Pancreas (tissue), 10 donors: ENCODE measurements around the gene BCR. TPM values are rescaled to one million over a fixed set of nuclear protein-coding genes. Genes with fewer than 3 reads are reported as not detected.

ENCODE experiments used
- ATAC-seq, 4 donors: fragments of 200-7000 bp; cut with Tn5 transposase; one replicate each; pipeline versions ENCODE4 v1.8.0 to v1.9.1; 2020; ENCODE audit warnings: mild to moderate bottlenecking in 4 of 4, moderate library complexity in 4 of 4
- DNase-seq, 6 donors: peaks; one replicate each; pipeline ENCODE4 v3.0.0-alpha.2; 2020
- FAIRE-seq: peaks from 2 replicates; lab custom pipeline; 2012; peaks lifted over from hg19 to GRCh38; lab: Jason Lieb, UNC
- H3K27ac ChIP-seq, 4 donors: fragments of 200-600 bp; sonication (generic); 1 replicate in 3 of 4; 2 replicates in 1 of 4; pipeline versions ENCODE4 v1.5.0 to v1.8.0; 2020
- H3K27me3 ChIP-seq, 4 donors: fragments of 200-600 bp; one replicate each; pipeline ENCODE4 v1.8.0; 2021
- H3K36me3 ChIP-seq, 3 donors: fragments of 200-600 bp; sonication (generic) in 1 of 3; one replicate each; pipeline versions ENCODE4 v1.5.0 to v1.8.0; 2020 to 2021
- H3K4me1 ChIP-seq, 3 donors: fragments of 200-600 bp; one replicate each; pipeline ENCODE4 v1.8.0; 2021
- H3K4me3 ChIP-seq, 4 donors: fragments of 200-600 bp; sonication (generic) in 2 of 4; one replicate each; pipeline versions ENCODE4 v1.5.0 to v1.8.0; 2020 to 2021
- H3K9me3 ChIP-seq, 4 donors: fragments of 200-600 bp; one replicate each; pipeline ENCODE4 v1.8.0; 2021
- CTCF ChIP-seq, 4 donors: fragments of 200-600 bp; sonication (generic) in 3 of 4; IDR thresholded peaks; one replicate each; pipeline versions ENCODE4 v1.5.0 to v1.8.0; 2021; ENCODE audit warnings: antibody characterized with exemption in 4 of 4
- WGBS, 2 donors: extraction: QIAGEN DNeasy Blood & Tissue Kit; methylation state at CpG; one replicate each; pipeline ENCODE4 v1.1.7; 2013; 5-methylcytosine and 5-hydroxymethylcytosine counted together
- intact Hi-C, 3 donors: fragments of 100-400 bp; cut with DNase I; formaldehyde crosslinking; loops; one replicate each; pipeline versions ENCODE4 v1.11.1 to v1.14.2; 2022
- polyA plus RNA-seq, 2 donors: library from polyadenylated mRNA; stranded (reverse); fragments of 200-250 nt; gene quantifications; one replicate each; pipeline ENCODE4 v1.2.3, GENCODE V29; 2013
- total RNA-seq, 6 donors: library from RNA; stranded (reverse); fragmentation: NEBNext Ultra II Directional in 4 of 6; extraction: Animal tissue kit (Norgen Biotek cat#: 25700) in 4 of 6; gene quantifications; one replicate each; pipeline versions ENCODE4 v1.2.1 to v1.2.4, GENCODE V29; 2021 to 2023
- donor health status: healthy with polysubstance abuse.
- donor health status: DM: no; HTN: no; CAD: no; lungs with moderate emphysema.
- donor health status: DM: no; HTN: no; CAD: no.
- donor health status: control.
- donor health status: control.
- donor health status: Bipolar disorder and iron deficiency.
- donor health status: DM: yes; HTN: yes; CAD: no.
- donor health status: DM: no; HTN: no; CAD: no.
- donor health status: DM: no; HTN: no; CAD: no.
- donor health status: DM: yes; HTN: yes; CAD: no.

The BCR gene
- total and polyA plus RNA-seq, 8 donors = 15.5 to 35.9 (median 18.1) TPM

GRCh38 chr22:23285236-23285635 lies 104.9 kb downstream of the BCR start:
- no peak for ATAC-seq
- FAIRE-seq = no peak
- DNase-seq = no peak
- Histone ChIP-seq H3K27me3 (no peaks in the 10 kb centered on the region), H3K4me3 (no peak overlapping the region), H3K27ac (no peak overlapping the region), H3K36me3 (peaks cover 0 to 25% (median 0%) of the 10 kb centered on the region in 3 donors), H3K4me1 (no peaks in the 10 kb centered on the region), H3K9me3 (no peaks in the 10 kb centered on the region)
- intact Hi-C loops = loop anchor here in 1 of 3 donors (10.0 kb wide), 1 partner anchor 110 kb away; no protein-coding TSS in a partner anchor
- TF ChIP-seq CTCF (IDR thresholded peaks at IDR 0.05) = no peak
- WGBS, 2 donors = 92 to 98% methylated on average over 8 of the region's 8 CpGs

- H3K9me3 ChIP-seq = no peaks in the 10 kb centered on the region
- no peak overlapping the region for H3K4me3 ChIP-seq
- TF ChIP-seq CTCF (IDR thresholded peaks at IDR 0.05) = no peak
- no peaks in the 10 kb centered on the region for H3K27me3 ChIP-seq
- DNase-seq = no peak
- H3K4me1 ChIP-seq = no peaks in the 10 kb centered on the region
- H3K36me3 ChIP-seq = peaks cover 0 to 25% (median 0%) of the 10 kb centered on the region in 3 donors
- intact Hi-C loops = loop anchor here in 1 of 3 donors (10.0 kb wide), 1 partner anchor 111 kb away; no protein-coding TSS in a partner anchor
- WGBS, 2 donors = 97 to 98% methylated on average over 7 of the region's 7 CpGs
- no peak for FAIRE-seq
- H3K27ac ChIP-seq = no peak overlapping the region
- no peak for ATAC-seq
Observed at GRCh38 chr22:23285734-23286133, 105.4 kb downstream of the BCR start.

GRCh38 chr22:23286296-23286695 lies 106.0 kb downstream of the BCR start:
- TF ChIP-seq CTCF (IDR thresholded peaks at IDR 0.05) = no peak
- Histone ChIP-seq H3K36me3 (peaks cover 0 to 25% (median 0%) of the 10 kb centered on the region in 3 donors), H3K27me3 (no peaks in the 10 kb centered on the region), H3K4me1 (no peaks in the 10 kb centered on the region), H3K27ac (no peak overlapping the region), H3K9me3 (no peaks in the 10 kb centered on the region), H3K4me3 (no peak overlapping the region)
- 93 to 94% methylated on average over 2 of the region's 2 CpGs for WGBS, 2 donors
- DNase-seq (no peak), FAIRE-seq (no peak), ATAC-seq (no peak)
- intact Hi-C loops = loop anchor here in 1 of 3 donors (10.0 kb wide), 1 partner anchor 111 kb away; no protein-coding TSS in a partner anchor

GRCh38 chr22:23287136-23288095 lies 107.1 kb downstream of the BCR start:
- no peak for TF ChIP-seq CTCF (IDR thresholded peaks at IDR 0.05)
- Histone ChIP-seq H3K9me3 (no peaks in the 10 kb centered on the region), H3K36me3 (peaks cover 0 to 28% (median 0%) of the 10 kb centered on the region in 3 donors), H3K4me1 (no peaks in the 10 kb centered on the region), H3K27ac (no peak overlapping the region), H3K4me3 (no peak overlapping the region), H3K27me3 (no peaks in the 10 kb centered on the region)
- intact Hi-C loops = loop anchor here in 1 of 3 donors (10.0 kb wide), 1 partner anchor 113 kb away; no protein-coding TSS in a partner anchor
- peak in 1 of 6 donors; percentile 46 for DNase-seq
- FAIRE-seq = no peak
- 92 to 93% methylated on average over 21 of the region's 21 CpGs for WGBS, 2 donors
- no peak for ATAC-seq
